ENCODE data around the gene TTC33.
A peak's percentile ranks its signal among the peaks of the same experiment; 100 is the strongest.

The TTC33 gene

DNA sequence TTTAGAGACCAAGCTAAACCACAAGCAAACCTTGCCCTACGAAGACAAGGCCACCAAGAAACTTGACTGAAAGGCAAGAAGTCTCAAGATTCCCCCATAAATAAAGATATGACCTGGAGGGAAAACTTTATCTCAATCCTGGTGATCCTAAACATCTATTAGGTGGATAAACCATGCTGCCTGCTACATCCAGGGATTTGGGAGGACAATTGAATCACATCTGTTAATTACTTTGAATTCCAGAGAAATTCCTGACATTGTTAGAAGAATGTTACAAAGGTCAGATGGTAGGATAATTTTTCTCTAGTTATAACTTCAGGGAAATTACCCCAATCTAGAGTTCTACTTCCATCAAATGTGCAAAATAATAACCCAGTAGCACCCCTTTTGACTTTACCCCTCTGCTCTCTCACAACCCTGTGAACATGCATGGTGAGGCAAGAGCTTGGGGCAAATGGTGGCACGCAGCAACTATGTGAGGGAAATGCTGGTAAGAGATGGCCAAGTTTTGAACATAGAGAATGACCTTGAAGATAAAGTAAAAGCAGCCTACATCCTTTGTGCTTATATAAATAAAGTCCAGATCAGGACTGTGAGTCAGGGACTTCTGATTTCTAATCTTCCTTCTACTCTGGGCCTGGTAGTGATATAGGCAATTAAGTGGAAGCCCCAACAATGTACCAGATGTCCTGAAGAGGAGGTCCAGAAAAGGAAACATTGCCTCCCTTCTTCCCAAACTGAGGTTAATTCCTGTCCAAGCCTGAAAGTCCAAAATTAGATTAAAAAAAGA is 133.1 kb downstream of the TTC33 start:
- peak; percentile 38 for FAIRE-seq

DNA sequence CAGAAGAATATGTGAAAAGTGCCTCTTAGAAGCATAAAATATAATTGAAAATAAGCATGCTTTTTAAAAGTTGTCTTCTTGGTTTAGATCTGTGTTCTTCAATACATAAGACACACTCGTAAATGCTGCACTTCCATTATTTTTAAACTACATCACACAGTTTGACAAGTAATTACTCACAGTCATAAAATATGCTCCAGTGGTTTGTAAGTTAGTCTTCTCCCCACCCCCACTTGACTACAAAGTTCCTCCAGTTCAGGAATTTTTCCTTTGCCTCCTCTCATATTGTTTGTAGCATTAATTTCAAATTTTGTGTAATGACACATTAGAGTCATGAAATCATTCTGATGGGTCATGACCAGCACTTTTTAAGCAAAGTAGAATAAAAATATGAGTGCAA is 136.3 kb downstream of the TTC33 start:
- DNase-seq (ENCODE audit: insufficient read length, low spot score) (no peak), FAIRE-seq (peak; percentile 88)
- TF ChIP-seq POLR2A (IDR thresholded peaks at IDR 0.05; ENCODE audit: low read depth, low read length) = no peak

More for the DNA sequence above, 133.1 kb downstream of the TTC33 start:
- DNase-seq (ENCODE audit: insufficient read length, low spot score) = no peak
- no peak for TF ChIP-seq POLR2A (IDR thresholded peaks at IDR 0.05; ENCODE audit: low read depth, low read length)

DNA sequence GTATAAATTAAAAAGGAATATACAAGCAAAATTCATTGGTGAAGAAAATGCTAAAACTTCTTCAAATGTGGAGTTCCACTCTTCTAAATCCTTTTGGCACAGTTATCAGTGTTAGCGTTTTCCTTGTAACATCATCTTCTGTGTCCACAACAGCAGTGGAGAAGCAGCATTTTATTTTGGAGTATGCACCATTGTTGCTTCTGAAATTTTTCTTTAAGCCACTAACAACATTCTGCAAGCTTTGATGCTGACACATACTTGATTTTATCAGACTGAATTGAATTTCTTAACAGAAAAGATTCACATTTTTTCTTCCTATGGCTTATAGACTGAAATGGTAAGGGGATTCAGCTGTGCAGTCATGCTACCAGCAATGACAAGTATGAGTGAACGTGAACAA is 136.8 kb downstream of the TTC33 start:
- no peak for DNase-seq (ENCODE audit: insufficient read length, low spot score)
- peak; percentile 15 for FAIRE-seq
- TF ChIP-seq POLR2A (IDR thresholded peaks at IDR 0.05; ENCODE audit: low read depth, low read length) = no peak

DNA sequence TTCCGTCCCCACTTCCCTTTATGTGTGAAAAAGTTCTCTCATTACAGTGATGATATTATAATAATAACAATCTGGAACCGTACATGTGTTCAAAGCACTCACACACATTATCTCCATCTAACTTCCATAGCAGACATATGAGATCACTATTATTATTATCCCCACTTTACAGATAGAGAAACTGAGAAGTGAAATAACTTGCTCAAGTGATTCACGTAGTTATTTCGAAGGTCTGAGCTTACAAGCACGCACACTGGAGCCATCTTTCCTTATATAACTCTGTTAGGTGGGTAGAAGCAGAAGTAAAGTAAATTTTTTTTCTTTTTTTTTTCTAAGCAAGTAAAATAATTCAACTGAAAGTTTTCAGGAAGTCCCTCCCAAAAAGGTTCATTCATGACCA is 139.0 kb downstream of the TTC33 start:
- no peak for DNase-seq (ENCODE audit: insufficient read length, low spot score)
- peak; percentile 36 for FAIRE-seq
- TF ChIP-seq POLR2A (IDR thresholded peaks at IDR 0.05; ENCODE audit: low read depth, low read length) = no peak

DNA sequence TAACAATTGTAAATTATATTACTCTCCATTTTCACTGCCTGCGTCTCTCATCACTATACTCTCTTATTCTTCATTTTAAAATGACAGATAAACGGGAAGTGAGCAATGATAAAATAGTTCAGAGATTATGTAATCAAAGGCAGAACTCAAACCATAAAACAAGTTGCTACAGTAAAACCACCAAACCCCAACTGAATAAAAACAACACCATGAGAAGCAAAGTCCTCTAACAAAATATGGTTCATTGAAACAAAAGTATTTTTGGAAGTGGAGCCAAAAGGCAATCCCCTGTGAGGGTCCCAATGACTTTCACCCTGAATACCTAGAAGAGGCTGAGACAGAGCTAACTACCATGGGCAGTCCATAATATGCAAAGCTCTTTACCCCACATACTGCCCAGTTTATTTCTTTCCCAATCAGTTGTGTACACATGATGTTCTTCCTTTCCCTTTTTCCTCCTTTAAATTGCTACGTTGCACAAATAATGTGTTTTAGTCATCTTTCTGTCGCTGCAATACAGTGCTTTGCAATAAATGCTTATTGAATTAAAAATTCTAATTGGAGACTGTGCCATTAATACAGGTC is 140.1 kb downstream of the TTC33 start:
- no peak for TF ChIP-seq POLR2A (IDR thresholded peaks at IDR 0.05; ENCODE audit: low read depth, low read length)
- FAIRE-seq = peak; percentile 85
- DNase-seq (ENCODE audit: insufficient read length, low spot score) = no peak

DNA sequence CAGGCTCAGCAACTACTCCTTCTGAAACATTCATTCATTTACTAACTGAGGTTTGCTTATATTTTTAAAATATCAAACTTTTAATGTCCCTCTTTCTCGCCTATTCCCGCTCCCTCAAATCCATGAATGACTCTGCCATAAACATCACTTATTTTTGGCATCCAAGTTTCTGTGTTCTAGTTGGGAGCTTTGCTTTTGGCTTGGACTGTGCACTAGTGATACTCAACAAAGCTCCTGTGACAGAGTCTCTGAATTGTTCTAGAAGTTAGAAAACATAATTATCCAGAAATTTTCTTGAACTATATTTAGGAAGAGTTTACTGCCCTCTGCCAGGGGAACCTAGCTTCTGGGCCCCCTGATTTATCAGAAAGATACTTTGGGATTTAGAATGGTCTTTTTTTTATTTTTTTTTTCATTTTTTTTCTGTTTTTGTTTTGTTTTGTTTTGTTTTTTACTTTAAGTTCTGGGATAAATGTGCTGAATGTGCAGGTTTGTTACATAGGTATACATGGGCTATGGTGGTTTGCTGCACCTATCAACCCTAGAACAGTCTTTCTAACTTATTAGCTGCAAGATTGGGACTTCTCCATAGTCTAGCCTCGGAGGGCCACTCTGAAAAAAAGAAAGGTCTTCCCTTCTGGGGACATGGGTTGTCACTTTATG is 140.7 kb downstream of the TTC33 start:
- no peak for FAIRE-seq
- TF ChIP-seq POLR2A (IDR thresholded peaks at IDR 0.05; ENCODE audit: low read depth, low read length) = no peak
- DNase-seq (ENCODE audit: insufficient read length, low spot score) = no peak

DNA sequence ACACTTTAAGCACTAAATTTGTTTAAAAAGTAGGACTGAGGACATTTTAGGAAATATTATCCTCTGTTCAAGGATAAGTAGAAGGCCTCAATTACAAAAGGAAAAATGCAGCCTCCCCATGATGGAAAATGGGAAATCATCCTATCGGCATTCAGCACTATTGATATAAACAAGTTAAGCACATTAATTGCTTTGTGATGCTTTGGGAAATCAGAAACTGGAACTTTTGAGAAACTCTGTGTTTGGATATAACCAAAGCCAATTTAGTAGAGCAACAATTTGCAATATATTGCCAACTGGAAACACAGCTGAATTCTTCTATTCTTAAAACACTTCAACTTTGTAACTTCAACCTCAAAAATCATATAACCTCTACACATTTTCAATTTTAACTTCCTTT is 141.3 kb downstream of the TTC33 start:
- DNase-seq (ENCODE audit: insufficient read length, low spot score) = no peak
- no peak for TF ChIP-seq POLR2A (IDR thresholded peaks at IDR 0.05; ENCODE audit: low read depth, low read length)
- peak; percentile 30 for FAIRE-seq

DNA sequence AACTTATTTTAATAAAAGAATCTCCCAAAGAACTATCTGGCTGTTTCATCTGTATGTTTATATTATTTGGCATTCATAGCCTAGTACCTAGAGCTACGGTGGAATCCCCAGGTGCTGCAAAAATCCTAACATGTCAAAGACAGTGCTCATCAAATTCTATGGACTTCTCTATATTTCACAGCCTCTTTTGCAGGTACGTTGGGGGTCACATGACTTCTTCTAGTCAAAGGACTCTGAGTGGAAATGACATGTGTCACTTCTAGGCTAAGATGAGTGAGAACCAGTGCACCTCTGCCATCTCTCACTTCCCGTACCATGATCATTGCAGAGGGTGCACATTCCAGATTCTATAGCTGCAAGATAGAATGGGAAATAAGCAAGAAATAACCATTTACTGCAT is 148.6 kb downstream of the TTC33 start:
- no peak for FAIRE-seq

DNA sequence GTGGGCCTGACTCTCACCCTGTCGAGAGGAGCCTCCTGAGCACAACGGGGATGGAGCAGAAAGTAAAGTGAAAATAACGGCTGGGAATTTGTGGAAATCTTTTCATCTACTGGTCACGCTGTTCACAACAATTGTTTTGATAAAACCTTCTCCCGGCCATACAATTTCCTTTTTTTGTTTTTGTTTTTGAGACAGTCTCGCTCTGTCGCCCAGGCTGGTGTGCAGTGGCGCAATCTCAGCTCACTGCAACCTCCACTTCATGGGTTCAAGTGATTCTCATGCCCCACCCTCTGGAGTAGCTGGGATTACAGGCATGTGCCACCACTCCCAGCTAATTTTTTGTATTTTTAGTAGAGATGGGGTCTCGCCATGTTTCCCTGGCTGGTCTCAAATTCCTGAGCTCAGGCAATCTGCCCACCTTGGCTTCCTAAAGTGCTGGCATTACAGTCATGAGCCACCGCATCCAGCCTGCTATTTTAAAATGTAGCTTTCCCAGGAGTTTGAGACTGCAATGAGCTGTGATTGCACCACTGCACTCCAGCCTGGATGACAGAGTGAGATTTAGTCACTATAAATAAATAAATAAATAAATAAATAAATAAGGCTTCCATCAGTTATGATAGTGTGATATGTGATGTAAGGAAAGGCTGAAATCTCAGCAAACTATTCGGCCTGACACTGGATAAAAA is 149.5 kb downstream of the TTC33 start:
- FAIRE-seq = peak; percentile 38
- no peak for TF ChIP-seq POLR2A (IDR thresholded peaks at IDR 0.05; ENCODE audit: low read depth, low read length)
- DNase-seq (ENCODE audit: insufficient read length, low spot score) = no peak

More for the DNA sequence above, 148.6 kb downstream of the TTC33 start:
- TF ChIP-seq POLR2A (IDR thresholded peaks at IDR 0.05; ENCODE audit: low read depth, low read length) = no peak
- DNase-seq (ENCODE audit: insufficient read length, low spot score) = no peak

DNA sequence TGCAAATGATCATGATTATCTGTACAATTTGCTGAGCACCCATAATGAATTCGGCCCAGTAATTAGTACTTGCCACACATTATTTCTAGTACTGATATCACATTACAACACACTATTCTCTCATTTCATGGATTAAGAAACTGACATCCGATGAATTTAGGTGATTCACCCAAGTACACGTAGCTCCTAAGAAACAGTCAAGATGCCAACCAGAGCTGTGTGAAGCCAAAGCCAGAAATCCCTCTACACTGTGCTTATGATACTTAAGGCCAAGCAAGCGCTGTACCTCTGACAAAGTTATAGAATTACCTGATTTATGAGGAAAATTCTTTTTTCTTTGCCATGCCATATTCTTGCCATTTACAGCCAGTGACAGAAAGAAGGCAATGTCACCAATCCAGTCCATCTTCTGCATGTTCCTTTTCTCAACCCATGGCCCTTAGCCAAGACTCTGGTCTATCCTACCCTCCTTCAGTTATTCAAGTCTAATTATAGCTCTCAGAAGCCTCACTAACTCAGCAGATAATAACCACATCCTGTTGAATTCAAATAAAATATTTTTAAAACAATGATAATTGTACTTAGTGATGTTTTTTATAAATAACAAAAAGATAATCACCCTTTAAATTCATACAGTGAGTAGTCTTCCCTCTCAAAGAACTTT is 150.3 kb downstream of the TTC33 start:
- FAIRE-seq (peak; percentile 90), DNase-seq (ENCODE audit: insufficient read length, low spot score) (no peak)
- TF ChIP-seq POLR2A (IDR thresholded peaks at IDR 0.05; ENCODE audit: low read depth, low read length) = no peak

DNA sequence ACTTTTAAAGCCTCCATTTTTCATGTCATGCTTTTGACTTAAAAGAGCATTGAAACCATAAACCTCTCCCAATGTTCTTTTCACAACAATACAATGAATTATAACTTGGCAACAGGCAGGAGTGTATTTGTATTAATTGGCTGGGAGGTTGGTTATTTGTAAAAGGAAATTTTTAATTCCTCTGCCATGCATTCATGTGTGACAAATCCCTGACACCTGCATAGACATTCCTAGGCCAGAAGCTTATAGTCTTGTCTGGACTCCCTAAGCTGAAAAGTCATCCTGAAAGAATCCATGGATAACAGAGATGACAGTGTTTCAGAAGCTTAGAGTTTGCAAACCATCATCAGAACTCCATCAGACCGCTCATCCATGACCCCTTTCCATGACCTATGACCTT is 152.4 kb downstream of the TTC33 start:
- FAIRE-seq (no peak), DNase-seq (ENCODE audit: insufficient read length, low spot score) (no peak)
- TF ChIP-seq POLR2A (IDR thresholded peaks at IDR 0.05; ENCODE audit: low read depth, low read length) = no peak

DNA sequence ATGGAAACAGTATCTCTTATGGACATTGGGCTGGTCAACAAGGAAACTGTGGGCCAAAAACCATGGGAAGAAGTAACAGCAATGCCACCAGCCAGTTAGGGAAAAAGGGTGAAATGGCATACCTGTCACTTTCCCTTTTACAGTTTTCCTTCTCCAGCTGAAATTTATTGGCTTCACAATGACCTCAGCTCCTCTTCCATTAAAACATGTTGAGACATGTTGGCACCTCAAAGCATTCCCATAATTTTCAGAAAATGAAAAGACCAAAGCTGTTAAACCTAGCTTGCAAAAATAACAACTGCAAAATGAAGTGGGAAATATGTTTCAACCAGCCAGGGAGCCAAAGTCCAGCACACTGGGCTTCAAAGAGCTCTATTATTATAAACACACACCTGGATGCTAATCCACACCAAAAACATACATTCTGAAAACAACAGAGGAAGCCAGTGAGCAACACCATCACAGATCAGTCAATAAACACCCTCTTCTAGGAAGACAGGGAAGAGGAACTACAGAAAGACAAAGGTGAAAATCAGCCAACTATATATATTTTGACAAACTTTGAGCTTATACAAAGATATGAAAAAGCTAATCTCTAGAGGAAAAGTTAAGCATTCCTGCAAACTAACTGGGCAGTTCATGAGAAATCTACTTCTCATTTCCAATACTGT is 154.4 kb downstream of the TTC33 start:
- DNase-seq (ENCODE audit: insufficient read length, low spot score) = no peak
- no peak for FAIRE-seq

DNA sequence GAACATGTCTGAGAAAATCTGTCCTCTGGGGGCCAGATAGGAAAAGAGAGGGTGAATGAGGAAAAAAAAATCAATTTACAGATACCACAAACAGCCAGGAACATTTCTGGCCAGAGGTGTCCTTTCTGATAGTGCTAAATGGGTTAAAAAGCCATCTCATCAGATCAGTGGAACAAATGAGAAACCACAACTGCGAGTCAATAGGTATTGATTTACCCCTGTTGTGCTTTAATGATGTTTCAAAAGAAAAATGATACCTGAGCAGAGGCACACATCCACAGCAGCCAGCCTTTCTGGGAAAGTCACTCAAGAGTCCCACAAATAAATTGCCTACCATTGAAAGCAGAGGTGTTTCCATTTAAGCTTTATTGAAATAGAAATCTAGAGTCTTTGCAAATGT is 155.4 kb downstream of the TTC33 start:
- no peak for TF ChIP-seq POLR2A (IDR thresholded peaks at IDR 0.05; ENCODE audit: low read depth, low read length)
- DNase-seq (ENCODE audit: insufficient read length, low spot score) = no peak
- no peak for FAIRE-seq

More for the DNA sequence above, 154.4 kb downstream of the TTC33 start:
- no peak for TF ChIP-seq POLR2A (IDR thresholded peaks at IDR 0.05; ENCODE audit: low read depth, low read length)

All from H54 (cell line).